Measurements from ENCODE around the gene SMIM20.

DNA sequence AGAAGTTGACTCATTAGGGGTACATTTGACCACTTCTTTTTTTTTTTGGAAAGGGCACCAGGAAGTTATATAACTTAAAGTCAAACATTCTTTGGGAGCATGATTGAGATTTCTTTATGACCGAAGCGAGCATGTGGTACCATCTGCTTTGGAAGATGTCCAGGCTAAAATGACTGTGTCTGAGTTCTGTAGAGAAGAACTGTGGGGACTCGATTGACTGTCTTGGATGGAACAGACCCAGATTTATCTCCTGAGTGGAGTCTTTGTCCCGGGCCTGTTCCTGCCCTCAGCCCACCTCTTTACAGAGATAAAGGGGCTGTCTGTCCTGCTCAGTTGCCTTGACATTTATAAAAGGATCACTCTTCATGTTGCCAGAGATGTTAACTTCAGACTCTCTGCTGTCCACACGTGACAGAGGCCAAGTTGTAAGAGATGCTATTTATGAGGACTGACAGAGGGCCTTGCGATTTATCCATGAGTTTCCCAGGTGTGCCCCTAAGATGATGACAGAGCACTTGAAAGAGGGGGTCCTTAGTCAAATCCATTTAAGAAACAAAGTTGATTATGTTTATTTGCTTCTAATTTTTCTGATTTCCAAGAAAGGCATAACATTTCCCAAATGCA is 16.8 kb downstream of the SMIM20 start:
- TF ChIP-seq EZH2 (IDR thresholded peaks at IDR 0.05; ENCODE audit: borderline replicate concordance, insufficient read depth, low read length, poor library complexity, severe bottlenecking) = no peak
- TF ChIP-seq, protein P1, sequence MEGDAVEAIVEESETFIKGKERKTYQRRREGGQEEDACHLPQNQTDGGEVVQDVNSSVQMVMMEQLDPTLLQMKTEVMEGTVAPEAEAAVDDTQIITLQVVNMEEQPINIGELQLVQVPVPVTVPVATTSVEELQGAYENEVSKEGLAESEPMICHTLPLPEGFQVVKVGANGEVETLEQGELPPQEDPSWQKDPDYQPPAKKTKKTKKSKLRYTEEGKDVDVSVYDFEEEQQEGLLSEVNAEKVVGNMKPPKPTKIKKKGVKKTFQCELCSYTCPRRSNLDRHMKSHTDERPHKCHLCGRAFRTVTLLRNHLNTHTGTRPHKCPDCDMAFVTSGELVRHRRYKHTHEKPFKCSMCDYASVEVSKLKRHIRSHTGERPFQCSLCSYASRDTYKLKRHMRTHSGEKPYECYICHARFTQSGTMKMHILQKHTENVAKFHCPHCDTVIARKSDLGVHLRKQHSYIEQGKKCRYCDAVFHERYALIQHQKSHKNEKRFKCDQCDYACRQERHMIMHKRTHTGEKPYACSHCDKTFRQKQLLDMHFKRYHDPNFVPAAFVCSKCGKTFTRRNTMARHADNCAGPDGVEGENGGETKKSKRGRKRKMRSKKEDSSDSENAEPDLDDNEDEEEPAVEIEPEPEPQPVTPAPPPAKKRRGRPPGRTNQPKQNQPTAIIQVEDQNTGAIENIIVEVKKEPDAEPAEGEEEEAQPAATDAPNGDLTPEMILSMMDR (IDR thresholded peaks at IDR 0.05; ENCODE audit: poor library complexity, severe bottlenecking) = no peak
